Breast epithelium (tissue), 4 donors: Measurements from ENCODE around the gene SP2. TPM values are rescaled to one million over a fixed set of nuclear protein-coding genes. Genes with fewer than 3 reads are reported as not detected.
A peak's percentile ranks its signal among the peaks of the same experiment; 100 is the strongest.

Source experiments
- DNase-seq, 2 donors: peaks; one replicate each; pipeline ENCODE4 v3.0.0-alpha.2; 2019; ENCODE audit warnings: low spot score in 2 of 2
- H3K27ac ChIP-seq, 2 donors: fragments of 200-600 bp; sonication (generic) in 1 of 2; one replicate each; pipeline ENCODE4 v1.5.1; 2016 to 2019; ENCODE audit warnings: mild to moderate bottlenecking in 1 of 2
- H3K27me3 ChIP-seq, 2 donors: fragments of 200-600 bp; sonication (generic) in 1 of 2; one replicate each; pipeline versions ENCODE4 v1.5.1 to v1.6.0; 2017 to 2019; ENCODE audit warnings: control low read depth in 1 of 2, mild to moderate bottlenecking in 1 of 2
- H3K36me3 ChIP-seq: fragments of 200-600 bp; one replicate; pipeline ENCODE4 v1.5.1; 2019
- H3K4me1 ChIP-seq, 2 donors: fragments of 200-600 bp; sonication (generic); one replicate each; pipeline ENCODE4 v1.5.1; 2016 to 2019; ENCODE audit warnings: control low read depth in 1 of 2
- H3K4me3 ChIP-seq, 3 donors: fragments of 200-600 bp; sonication (generic); 1 replicate in 2 of 3; 2 replicates in 1 of 3; pipeline ENCODE4 v1.5.1; 2016 to 2019; ENCODE audit warnings: mild to moderate bottlenecking in 3 of 3, moderate library complexity in 2 of 3
- H3K9me3 ChIP-seq, 2 donors: fragments of 200-600 bp; sonication (generic) in 1 of 2; one replicate each; pipeline ENCODE4 v1.5.1; 2016 to 2019; ENCODE audit warnings: control low read depth in 1 of 2
- CTCF ChIP-seq, 3 donors: fragments of 450-650 bp; IDR thresholded peaks; one replicate each; pipeline ENCODE4 v1.5.1; 2016 to 2017; ENCODE audit warnings: antibody characterized with exemption in 3 of 3, mild to moderate bottlenecking in 3 of 3, moderate library complexity in 3 of 3
- POLR2A ChIP-seq: fragments of 450-650 bp; IDR thresholded peaks from one replicate; pipeline ENCODE4 v1.6.1; 2016; ENCODE audit warnings: antibody characterized with exemption, mild to moderate bottlenecking, moderate library complexity
- POLR2AphosphoS5 ChIP-seq, 3 donors: sonication (generic); formaldehyde crosslinking; IDR thresholded peaks; one replicate each; pipeline ENCODE4 v1.6.1; 2017; ENCODE audit warnings: antibody characterized with exemption in 3 of 3
- intact Hi-C: fragments of 100-400 bp; cut with DNase I; formaldehyde crosslinking; loops from one replicate; pipeline ENCODE4 v1.15.1; 2023; ENCODE audit warnings: low total_unique reads
- total RNA-seq, 3 donors: library from RNA; depleted of rRNA; stranded (reverse); fragments of >200 nt; gene quantifications; one replicate each; pipeline ENCODE4 v1.1.0, GENCODE V29; 2016

The SP2 gene
- total RNA-seq, 3 donors from 2014 or later = 4.6 to 9.8 (median 5.6) TPM

GRCh38 chr17:47964856-47965255 is 68.8 kb downstream of the SP2 start:
- intact Hi-C loops = no loop called here
- peaks cover 0 to 4% of the 10 kb centered on the region in 2 donors for H3K4me1 ChIP-seq
- TF ChIP-seq POLR2A (no peak), POLR2AphosphoS5 (IDR thresholded peaks at IDR 0.05) (no peak), CTCF (IDR thresholded peaks at IDR 0.05) (no peak)

GRCh38 chr17:47966079-47966519 is 70.1 kb downstream of the SP2 start:
- no peaks in the 10 kb centered on the region for H3K27me3 ChIP-seq
- H3K9me3 ChIP-seq = no peaks in the 10 kb centered on the region
- no peaks in the 10 kb centered on the region for H3K4me1 ChIP-seq
- H3K4me3 ChIP-seq = no peak overlapping the region
- peak overlapping the region; percentile 23 to 56 for H3K27ac ChIP-seq
- TF ChIP-seq POLR2A (no peak), POLR2AphosphoS5 (IDR thresholded peaks at IDR 0.05) (no peak), CTCF (IDR thresholded peaks at IDR 0.05) (no peak)
- no peak for DNase-seq
- H3K36me3 ChIP-seq = no peaks in the 10 kb centered on the region
- intact Hi-C loops = no loop called here

More at GRCh38 chr17:47964856-47965255, 68.8 kb downstream of the SP2 start:
- no peak overlapping the region for H3K4me3 ChIP-seq
- H3K27me3 ChIP-seq = no peaks in the 10 kb centered on the region
- no peaks in the 10 kb centered on the region for H3K36me3 ChIP-seq
- no peaks in the 10 kb centered on the region for H3K9me3 ChIP-seq
- H3K27ac ChIP-seq = no peak overlapping the region
- no peak for DNase-seq

- no peak for TF ChIP-seq POLR2AphosphoS5 (IDR thresholded peaks at IDR 0.05)
- TF ChIP-seq CTCF (IDR thresholded peaks at IDR 0.05) = no peak
- no peak for TF ChIP-seq POLR2A
- no peaks in the 10 kb centered on the region for H3K9me3 ChIP-seq
- peaks cover 0 to 7% of the 10 kb centered on the region in 2 donors for H3K4me1 ChIP-seq
- H3K4me3 ChIP-seq = no peak overlapping the region
- H3K36me3 ChIP-seq = no peaks in the 10 kb centered on the region
- H3K27ac ChIP-seq = peak overlapping the region in 1 of 2 donors; percentile 67
- no peak for DNase-seq
- intact Hi-C loops = no loop called here
- H3K27me3 ChIP-seq = no peaks in the 10 kb centered on the region
Measured at GRCh38 chr17:47967607-47968252, 71.7 kb downstream of the SP2 start.

- DNase-seq = no peak
- intact Hi-C loops = no loop called here
- Histone ChIP-seq H3K9me3 (no peaks in the 10 kb centered on the region), H3K4me3 (no peak overlapping the region), H3K4me1 (peaks cover 0 to 7% of the 10 kb centered on the region in 2 donors), H3K27me3 (no peaks in the 10 kb centered on the region), H3K27ac (no peak overlapping the region), H3K36me3 (no peaks in the 10 kb centered on the region)
- TF ChIP-seq CTCF (IDR thresholded peaks at IDR 0.05) (no peak), POLR2A (no peak), POLR2AphosphoS5 (IDR thresholded peaks at IDR 0.05) (no peak)
Measured at GRCh38 chr17:47968836-47969235, 72.8 kb downstream of the SP2 start.

GRCh38 chr17:47969930-47970724 is 74.1 kb downstream of the SP2 start:
- intact Hi-C loops = no loop called here
- H3K27ac ChIP-seq = peak overlapping the region; percentile 94 to 95
- TF ChIP-seq POLR2A (no peak), CTCF (IDR thresholded peaks at IDR 0.05) (no peak), POLR2AphosphoS5 (IDR thresholded peaks at IDR 0.05) (no peak)

More at GRCh38 chr17:47969930-47970724, 74.1 kb downstream of the SP2 start:
- Histone ChIP-seq H3K9me3 (no peaks in the 10 kb centered on the region), H3K36me3 (no peaks in the 10 kb centered on the region), H3K4me1 (peaks cover 0 to 7% of the 10 kb centered on the region in 2 donors), H3K4me3 (peak overlapping the region; percentile 14 to 98 (median 97)), H3K27me3 (no peaks in the 10 kb centered on the region)
- DNase-seq = no peak
